ENCODE results near the gene SYNE3. TPM values are rescaled to one million over a fixed set of nuclear protein-coding genes. Genes with fewer than 3 reads are reported as not detected.

SYNE3 gene
- total and polyA plus RNA-seq, 2 of the 8 experiments (the other 6 are each of a cell fraction or from before 2014, with no cell fraction given): under 0.01 TPM; not detected in 1

DNA sequence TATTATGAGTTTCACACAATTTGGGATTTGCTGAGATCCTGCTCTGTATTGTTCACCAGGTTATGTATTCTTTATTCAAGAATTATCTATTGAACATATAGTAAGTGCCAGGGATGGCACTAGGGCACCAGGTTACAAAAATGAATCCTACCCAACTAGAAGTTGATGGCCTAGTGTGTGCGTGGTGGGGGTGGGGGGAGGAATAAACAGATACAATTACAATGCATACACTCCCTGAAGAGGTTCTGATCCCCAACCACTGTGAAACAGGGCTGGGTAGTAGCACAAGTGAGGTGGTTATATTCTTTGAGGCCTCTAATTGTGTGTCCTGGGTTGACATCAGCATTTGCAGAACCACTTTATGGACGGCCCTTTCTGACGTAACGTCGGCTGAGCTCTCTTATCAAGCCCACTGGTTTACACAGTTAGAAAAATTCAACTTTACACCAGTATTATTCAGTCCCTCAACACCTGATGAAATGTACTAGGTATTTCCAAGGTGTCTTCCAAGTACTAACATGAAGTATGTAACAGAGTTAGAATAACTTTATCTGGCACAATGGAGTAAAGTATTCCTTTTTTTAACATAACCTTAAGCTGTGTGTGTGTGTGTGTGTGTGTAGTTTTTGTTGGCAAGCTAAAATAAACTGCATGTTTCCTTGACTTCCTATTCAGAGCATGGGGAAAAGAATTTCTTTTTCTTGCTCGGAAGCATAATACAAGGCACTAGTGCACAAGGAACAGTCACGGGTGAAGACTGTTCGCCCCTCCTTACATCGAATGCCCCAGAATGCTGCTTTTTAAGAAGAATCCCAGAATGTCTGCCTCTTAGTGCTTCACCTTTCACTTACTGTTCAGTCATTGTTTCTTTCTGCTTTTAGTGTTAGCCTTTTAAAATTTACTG, 10.3 kb upstream of the SYNE3 start (continued):
- TF ChIP-seq SUZ12 (IDR thresholded peaks at IDR 0.05; ENCODE audit: low read length) (no peak), CEBPB (IDR thresholded peaks at IDR 0.05; ENCODE audit: low read depth, low read length) (no peak), KDM4A (IDR thresholded peaks at IDR 0.05; ENCODE audit: low read depth, low read length, severe bottlenecking) (no peak), YY1 (IDR thresholded peaks at IDR 0.05; ENCODE audit: low read depth, low read length) (no peak), FOSL1 (IDR thresholded peaks at IDR 0.05; ENCODE audit: insufficient read depth, low read depth, low read length) (no peak)

Measured in H1 (cell line).